Measurements from ENCODE around the gene LILRB2. TPM values are rescaled to one million over a fixed set of nuclear protein-coding genes. Genes with fewer than 3 reads are reported as not detected.
A peak's percentile ranks its signal among the peaks of the same experiment; 100 is the strongest.

LILRB2 gene
- polyA plus RNA-seq, 3 donors, result 111 to 574 (median 172) TPM

DNA sequence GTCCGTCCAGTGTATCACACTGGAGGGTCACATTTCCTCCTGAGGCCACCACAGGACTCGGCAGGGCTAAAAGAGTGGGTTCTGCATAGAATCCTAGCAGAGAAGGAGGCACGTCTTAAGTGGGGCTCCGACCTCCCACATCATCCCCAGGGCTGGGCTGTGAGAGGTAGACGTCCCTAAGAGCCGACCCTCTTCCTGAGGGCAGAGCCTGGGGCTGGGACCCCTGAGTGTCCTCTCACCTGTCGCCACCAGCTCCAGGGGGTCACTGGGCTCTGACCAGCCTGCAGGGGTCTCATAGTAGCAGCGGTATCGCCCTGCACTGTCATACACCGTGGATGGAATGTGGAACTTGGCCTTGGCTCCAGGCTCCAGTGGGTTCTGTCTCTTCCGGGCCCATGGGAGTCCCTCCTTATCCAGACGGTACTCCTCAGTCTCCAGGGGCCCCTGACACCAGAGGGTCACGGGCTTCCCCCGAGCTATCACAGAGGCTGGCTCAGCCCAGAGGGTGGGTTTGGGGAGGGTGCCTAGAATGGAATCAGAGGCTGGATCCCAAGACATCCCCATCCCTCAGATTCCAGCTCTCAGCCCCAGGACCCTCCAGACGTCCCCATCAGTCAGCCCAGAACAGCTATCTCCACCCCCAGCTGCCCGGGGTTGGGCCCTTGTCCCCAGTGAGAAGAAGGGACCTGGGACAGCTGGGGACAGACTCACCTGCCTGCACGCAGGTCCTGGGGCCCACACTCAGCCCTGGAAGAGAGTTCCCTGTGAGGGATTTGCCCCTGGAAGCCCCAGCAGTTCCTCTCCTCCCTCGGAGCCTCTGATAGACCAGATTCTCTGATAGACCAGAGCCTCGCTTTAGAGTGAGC, 24.4 kb downstream of the LILRB2 start:
- Histone ChIP-seq H3K27me3 (ENCODE audit: control insufficient read depth in 2 of 2, insufficient read depth in 2 of 2, low read length in 2 of 2) (peaks cover 0 to 5% of the 10 kb centered on the region in 2 donors), H3K79me2 (ENCODE audit: insufficient read depth, low read length) (no peaks in the 10 kb centered on the region), H3K4me1 (ENCODE audit: control insufficient read depth in 1 of 2, insufficient read depth in 2 of 2, low read length in 2 of 2) (peaks cover 10 to 22% of the 10 kb centered on the region in 2 donors), H3K36me3 (replicated peaks in 1 of 2; ENCODE audit: control insufficient read depth in 1 of 2, insufficient read depth in 2 of 2, low read length in 2 of 2) (no peaks in the 10 kb centered on the region), H3K27ac (ENCODE audit: low read depth in 1 of 2, low read length in 2 of 2) (no peak overlapping the region), H2AFZ (ENCODE audit: insufficient read depth, low read depth, low read length, poor library complexity, severe bottlenecking) (peak overlapping the region; percentile 35), H3K9me3 (replicated peaks in 1 of 2; ENCODE audit: control insufficient read depth in 1 of 2, insufficient read depth in 1 of 2, low read length in 2 of 2) (no peaks in the 10 kb centered on the region), H3K9ac (ENCODE audit: insufficient read depth, low read length, poor library complexity, severe bottlenecking) (no peak overlapping the region), H4K20me1 (ENCODE audit: insufficient read depth, low read length) (no peaks in the 10 kb centered on the region), H3K4me3 (replicated peaks in 1 of 3; ENCODE audit: low read depth in 2 of 3, low read length in 3 of 3) (no peak overlapping the region), H3K4me2 (replicated peaks; ENCODE audit: extremely low read depth, low read length, poor library complexity, severe bottlenecking) (no peak overlapping the region)
- peaks cover 20% of the 10 kb centered on the region for H3K4me1 Mint-ChIP-seq
- H3K36me3 Mint-ChIP-seq, result no peaks in the 10 kb centered on the region
- peaks cover 0 to under 1% (median 0%) of the 10 kb centered on the region in 7 donors for H3K9me3 Mint-ChIP-seq
- DNase-seq, result no peak
- H3K27ac Mint-ChIP-seq, result peak overlapping the region in 2 of 7 donors; percentile 7 to 8
- peak overlapping the region in 1 of 2 donors; percentile 30 for H3K4me3 Mint-ChIP-seq
- WGBS (ENCODE audit: insufficient coverage), result 92% methylated on average over 11 of the region's 19 CpGs
- intact Hi-C loops (cut with micrococcal nuclease), result loop anchor here in 1 of 2 donors (5.0 kb wide), 1 partner anchor 36 kb away; no protein-coding TSS in a partner anchor
- peaks cover 16 to 21% (median 18%) of the 10 kb centered on the region in 3 donors for H3K27me3 Mint-ChIP-seq (ENCODE audit: low read depth in 3 of 3)
- no peak for TF ChIP-seq CTCF (IDR thresholded peaks at IDR 0.05)

DNA sequence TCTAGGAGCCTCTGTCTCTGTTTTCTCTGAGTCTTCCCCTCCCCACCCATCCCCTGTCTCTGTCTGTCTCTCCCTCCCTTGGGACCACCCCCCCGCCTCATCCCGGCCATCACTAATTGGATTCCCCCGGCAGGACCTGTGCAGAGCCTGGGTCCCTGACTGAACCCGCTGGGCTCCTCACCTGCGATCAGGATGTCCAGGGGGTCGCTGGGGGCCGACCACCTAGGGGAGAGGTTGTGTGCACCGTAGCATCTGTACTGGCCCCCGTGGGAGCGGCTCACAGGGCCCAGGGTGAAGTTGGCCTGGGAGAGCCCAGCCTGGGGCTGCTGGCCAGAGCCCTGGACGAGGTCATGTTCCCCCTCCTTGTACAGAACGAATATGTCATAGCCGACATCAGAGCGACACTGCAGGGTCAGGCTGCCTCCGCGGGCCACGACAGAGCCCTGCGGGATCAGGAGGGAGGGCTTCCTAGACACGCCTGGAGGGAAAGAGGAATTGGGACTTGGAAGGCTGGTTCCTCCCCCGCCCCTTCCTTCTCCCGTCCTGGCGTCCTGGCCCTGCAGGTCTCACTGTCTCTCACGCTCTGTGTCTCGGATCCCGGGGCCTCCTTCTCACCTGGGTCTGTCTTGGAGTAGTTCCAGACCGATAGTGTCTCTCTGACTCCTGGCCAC, 25.7 kb downstream of the LILRB2 start:
- H3K27ac Mint-ChIP-seq, result peak overlapping the region in 1 of 7 donors; percentile 46
- Histone ChIP-seq H3K27ac (ENCODE audit: low read depth in 1 of 2, low read length in 2 of 2) (no peak overlapping the region), H2AFZ (ENCODE audit: insufficient read depth, low read depth, low read length, poor library complexity, severe bottlenecking) (no peak overlapping the region), H3K4me1 (ENCODE audit: control insufficient read depth in 1 of 2, insufficient read depth in 2 of 2, low read length in 2 of 2) (peaks cover 10 to 26% of the 10 kb centered on the region in 2 donors), H3K36me3 (replicated peaks in 1 of 2; ENCODE audit: control insufficient read depth in 1 of 2, insufficient read depth in 2 of 2, low read length in 2 of 2) (no peaks in the 10 kb centered on the region), H3K9ac (ENCODE audit: insufficient read depth, low read length, poor library complexity, severe bottlenecking) (no peak overlapping the region), H3K9me3 (replicated peaks in 1 of 2; ENCODE audit: control insufficient read depth in 1 of 2, insufficient read depth in 1 of 2, low read length in 2 of 2) (no peaks in the 10 kb centered on the region), H3K4me2 (replicated peaks; ENCODE audit: extremely low read depth, low read length, poor library complexity, severe bottlenecking) (no peak overlapping the region), H3K27me3 (ENCODE audit: control insufficient read depth in 2 of 2, insufficient read depth in 2 of 2, low read length in 2 of 2) (peaks cover 0 to 5% of the 10 kb centered on the region in 2 donors), H4K20me1 (ENCODE audit: insufficient read depth, low read length) (no peaks in the 10 kb centered on the region), H3K4me3 (replicated peaks in 1 of 3; ENCODE audit: low read depth in 2 of 3, low read length in 3 of 3) (no peak overlapping the region), H3K79me2 (ENCODE audit: insufficient read depth, low read length) (no peaks in the 10 kb centered on the region)
- TF ChIP-seq CTCF (IDR thresholded peaks at IDR 0.05), result no peak
- WGBS (ENCODE audit: insufficient coverage), result 79% methylated on average over 13 of the region's 26 CpGs
- H3K4me3 Mint-ChIP-seq, result peak overlapping the region in 1 of 2 donors; percentile 19
- peaks cover 16 to 25% (median 23%) of the 10 kb centered on the region in 3 donors for H3K27me3 Mint-ChIP-seq (ENCODE audit: low read depth in 3 of 3)
- H3K4me1 Mint-ChIP-seq, result peaks cover 23% of the 10 kb centered on the region
- peaks cover 0 to 3% (median 0%) of the 10 kb centered on the region in 7 donors for H3K9me3 Mint-ChIP-seq
- intact Hi-C loops (cut with micrococcal nuclease), result loop anchor here in 1 of 2 donors (5.0 kb wide), 1 partner anchor 37 kb away; no protein-coding TSS in a partner anchor
- H3K36me3 Mint-ChIP-seq, result peaks cover 0 to 1% of the 10 kb centered on the region in 2 donors
- DNase-seq, result peak in 1 of 3 donors; percentile 14
